WTC11 (cell line): ENCODE data around the gene MAZ. TPM values are rescaled to one million over a fixed set of nuclear protein-coding genes. Genes with fewer than 3 reads are reported as not detected.
A peak's percentile ranks its signal among the peaks of the same experiment; 100 is the strongest.

Experiments used
- CDX4 ChIP-seq: fragments of 250-450 bp; sonication (Bioruptor Pico); IDR thresholded peaks from 2 replicates; pipeline ENCODE4 v1.9.0; 2021; ENCODE audit warnings: moderate library complexity, mild to moderate bottlenecking, inconsistent platforms, borderline replicate concordance
- CREB1 ChIP-seq: sonication (generic); formaldehyde crosslinking; IDR thresholded peaks from 2 replicates; pipeline ENCODE4 v1.8.0; 2023; ENCODE audit warnings: mild to moderate bottlenecking, missing genetic modification reagents
- CREM ChIP-seq: sonication (generic); formaldehyde crosslinking; IDR thresholded peaks from 2 replicates; pipeline ENCODE4 v1.8.1; 2022; ENCODE audit warnings: mild to moderate bottlenecking, missing genetic modification reagents, moderate library complexity
- E2F1 ChIP-seq: sonication (generic); formaldehyde crosslinking; IDR thresholded peaks from 2 replicates; pipeline ENCODE4 v1.8.0; 2022; ENCODE audit warnings: mild to moderate bottlenecking, missing genetic modification reagents
- E2F4 ChIP-seq: sonication (generic); formaldehyde crosslinking; IDR thresholded peaks from 2 replicates; pipeline ENCODE4 v1.8.1; 2022; ENCODE audit warnings: low read depth, mild to moderate bottlenecking, moderate library complexity, missing genetic modification reagents, borderline replicate concordance
- EMX1 ChIP-seq: fragments of 250-450 bp; sonication (Bioruptor Pico); IDR thresholded peaks from 2 replicates; pipeline ENCODE4 v1.8.0; 2021; ENCODE audit warnings: mild to moderate bottlenecking
- ERG ChIP-seq: fragments of 250-450 bp; sonication (Bioruptor Pico); IDR thresholded peaks from 2 replicates; pipeline ENCODE4 v1.8.0; 2021; ENCODE audit warnings: mild to moderate bottlenecking
- FOXK1 ChIP-seq: sonication (generic); formaldehyde crosslinking; IDR thresholded peaks from 2 replicates; pipeline ENCODE4 v1.8.0; 2022; ENCODE audit warnings: mild to moderate bottlenecking, moderate library complexity, missing genetic modification reagents
- GABPB1 ChIP-seq: sonication (generic); formaldehyde crosslinking; IDR thresholded peaks from 2 replicates; pipeline ENCODE4 v1.8.1; 2023; ENCODE audit warnings: mild to moderate bottlenecking, missing genetic modification reagents
- HMGA2 ChIP-seq: fragments of 250-450 bp; sonication (Bioruptor Pico); IDR thresholded peaks from 2 replicates; pipeline ENCODE4 v1.4.0; 2021; ENCODE audit warnings: mild to moderate bottlenecking, moderate library complexity
- IRF2 ChIP-seq: sonication (generic); formaldehyde crosslinking; IDR thresholded peaks from 2 replicates; pipeline ENCODE4 v1.8.0; 2022; ENCODE audit warnings: low read depth, missing genetic modification reagents, borderline replicate concordance
- MLX ChIP-seq: sonication (generic); formaldehyde crosslinking; IDR thresholded peaks from 2 replicates; pipeline ENCODE4 v1.8.1; 2023; ENCODE audit warnings: mild to moderate bottlenecking, missing genetic modification reagents, moderate library complexity
- NFYB ChIP-seq: sonication (generic); formaldehyde crosslinking; conservative IDR thresholded peaks from 2 replicates; pipeline ENCODE4 v1.8.0; 2022; ENCODE audit warnings: low read depth, missing genetic modification reagents
- PRDM15 ChIP-seq: sonication (generic); formaldehyde crosslinking; IDR thresholded peaks from 2 replicates; pipeline ENCODE4 v1.8.0; 2022; ENCODE audit warnings: missing genetic modification reagents
- PREB ChIP-seq: sonication (generic); formaldehyde crosslinking; IDR thresholded peaks from 2 replicates; pipeline ENCODE4 v1.8.1; 2022; ENCODE audit warnings: mild to moderate bottlenecking, missing genetic modification reagents, moderate library complexity, borderline replicate concordance
- PRRX2 ChIP-seq: fragments of 250-450 bp; sonication (Bioruptor Pico); IDR thresholded peaks from 2 replicates; pipeline ENCODE4 v1.8.0; 2021; ENCODE audit warnings: mild to moderate bottlenecking
- RELA ChIP-seq: sonication (generic); formaldehyde crosslinking; IDR thresholded peaks from 2 replicates; pipeline ENCODE4 v1.8.1; 2022; ENCODE audit warnings: missing genetic modification reagents, mild to moderate bottlenecking, borderline replicate concordance
- RORB ChIP-seq: fragments of 250-450 bp; sonication (Bioruptor Pico); IDR thresholded peaks from 2 replicates; pipeline ENCODE4 v1.9.0; 2021; ENCODE audit warnings: mild to moderate bottlenecking
- SMAD3 ChIP-seq: sonication (generic); formaldehyde crosslinking; IDR thresholded peaks from 2 replicates; pipeline ENCODE4 v1.8.0; 2022; ENCODE audit warnings: missing genetic modification reagents, mild to moderate bottlenecking, borderline replicate concordance
- SMAD4 ChIP-seq: sonication (generic); formaldehyde crosslinking; IDR thresholded peaks from 2 replicates; pipeline ENCODE4 v1.8.0; 2022; ENCODE audit warnings: mild to moderate bottlenecking, missing genetic modification reagents
- SP1 ChIP-seq: sonication (generic); formaldehyde crosslinking; conservative IDR thresholded peaks from 2 replicates; pipeline ENCODE4 v1.8.1; 2022; ENCODE audit warnings: missing genetic modification reagents
- TCF7 ChIP-seq: sonication (generic); formaldehyde crosslinking; IDR thresholded peaks from 2 replicates; pipeline ENCODE4 v1.8.0; 2022; ENCODE audit warnings: mild to moderate bottlenecking, low read depth, missing genetic modification reagents, moderate library complexity
- TEAD4 ChIP-seq: sonication (generic); formaldehyde crosslinking; IDR thresholded peaks from 2 replicates; pipeline ENCODE4 v1.8.0; 2022; ENCODE audit warnings: mild to moderate bottlenecking, missing genetic modification reagents
- ZBTB43 ChIP-seq: sonication (generic); formaldehyde crosslinking; IDR thresholded peaks from 2 replicates; pipeline ENCODE4 v1.8.1; 2023; ENCODE audit warnings: mild to moderate bottlenecking, missing genetic modification reagents
- ZNF138 ChIP-seq: sonication (generic); formaldehyde crosslinking; conservative IDR thresholded peaks from 2 replicates; pipeline ENCODE4 v1.8.1; 2022; ENCODE audit warnings: mild to moderate bottlenecking, moderate library complexity, missing genetic modification reagents
- ZNF219 ChIP-seq: sonication (generic); formaldehyde crosslinking; IDR thresholded peaks from 2 replicates; pipeline ENCODE4 v1.8.0; 2023; ENCODE audit warnings: missing genetic modification reagents, mild to moderate bottlenecking, borderline replicate concordance
- ZNF317 ChIP-seq: sonication (generic); formaldehyde crosslinking; IDR thresholded peaks from 2 replicates; pipeline ENCODE4 v1.8.1; 2023; ENCODE audit warnings: low read depth, mild to moderate bottlenecking, moderate library complexity, missing genetic modification reagents, borderline replicate concordance
- ZNF396 ChIP-seq: fragments of 250-450 bp; sonication (Bioruptor Pico); IDR thresholded peaks from 2 replicates; pipeline ENCODE4 v1.8.0; 2021; ENCODE audit warnings: mild to moderate bottlenecking, moderate library complexity, borderline replicate concordance
- total RNA-seq: library from RNA; stranded (reverse); gene quantifications from 3 replicates; pipeline ENCODE4 v1.2.3, GENCODE V29; 2021

Gene MAZ
- total RNA-seq, 1 experiment from 2014 or later = 405 TPM

GRCh38 chr16:29815793-29816693 lies 9.7 kb downstream of the MAZ start, which contains the start of gene PAGR1 (continued):
- TF ChIP-seq E2F4 = no peak
- no peak for TF ChIP-seq ZNF396 (CRISPR knock-in tag)
- no peak for TF ChIP-seq CDX4 (CRISPR knock-in tag)
- TF ChIP-seq ERG (CRISPR knock-in tag) = no peak
- peak; percentile 78 for TF ChIP-seq FOXK1 (CRISPR knock-in tag)
- no peak for TF ChIP-seq E2F1 (CRISPR knock-in tag)
- no peak for TF ChIP-seq RORB (CRISPR knock-in tag)
- TF ChIP-seq MLX (CRISPR knock-in tag) = 0 out of 2 replicates have a peak, but pooled peaks have one; percentile 33
- TF ChIP-seq ZNF138 (CRISPR knock-in tag) = no peak
- 0 out of 2 replicates have a peak, but pooled peaks have one; percentile 11 for TF ChIP-seq RELA (CRISPR knock-in tag)
- no peak for TF ChIP-seq TEAD4 (CRISPR knock-in tag)
- TF ChIP-seq PRDM15 (CRISPR knock-in tag) = 0 out of 2 replicates have a peak, but pooled peaks have one; percentile 7
- TF ChIP-seq IRF2 (CRISPR knock-in tag) = no peak
- 0 out of 2 replicates have a peak, but pooled peaks have one; percentile 15 for TF ChIP-seq CREB1 (CRISPR knock-in tag)
- no peak for TF ChIP-seq ZNF317 (CRISPR knock-in tag)
- no peak for TF ChIP-seq TCF7 (CRISPR knock-in tag)
- no peak for TF ChIP-seq HMGA2 (CRISPR knock-in tag)
- TF ChIP-seq EMX1 = no peak
- no peak for TF ChIP-seq PREB
- TF ChIP-seq SP1 (CRISPR knock-in tag) = peak; percentile 84; the same call in 1 of the 2 replicates
- TF ChIP-seq ZBTB43 (CRISPR knock-in tag) = no peak
- peak; percentile 74 for TF ChIP-seq GABPB1 (CRISPR knock-in tag)
- TF ChIP-seq NFYB (CRISPR knock-in tag) = no peak; the same call in 1 of the 2 replicates
- no peak; the same call in 1 of the 2 replicates for TF ChIP-seq PRRX2 (CRISPR knock-in tag)
- peak; percentile 80 for TF ChIP-seq CREM
- no peak for TF ChIP-seq SMAD4 (CRISPR knock-in tag)
- TF ChIP-seq ZNF219 (CRISPR knock-in tag) = no peak
- peak; percentile 67; the same call in 1 of the 2 replicates for TF ChIP-seq SMAD3 (CRISPR knock-in tag)
